ENCODE measurements around the gene DGCR8.

GRCh38 chr22:20123366-20124082 is 43.5 kb downstream of the DGCR8 start:
- no peak for TF ChIP-seq CTCF (IDR thresholded peaks at IDR 0.05)
- no peak for TF ChIP-seq EZH2phosphoT487 (IDR thresholded peaks at IDR 0.05)
- no peak for TF ChIP-seq EZH2 (IDR thresholded peaks at IDR 0.05)

Data from neural progenitor cell (in vitro differentiated cells).